Right renal cortex interstitium (tissue), 3 donors: ENCODE results near the gene CPNE6. TPM values are rescaled to one million over a fixed set of nuclear protein-coding genes. Genes with fewer than 3 reads are reported as not detected.

Experiments used
- DNase-seq, 3 donors: peaks; one replicate each; pipeline ENCODE4 v3.0.0-alpha.2; 2013; ENCODE audit warnings: low read depth in 3 of 3, low spot score in 2 of 3
- polyA plus RNA-seq, 3 donors: library from polyadenylated mRNA; unstranded; fragments of 120-200 nt; gene quantifications; one replicate each; pipeline ENCODE4 v1.2.1, GENCODE V29; 2013; ENCODE audit not compliant: insufficient read length in 3 of 3

The CPNE6 gene
- polyA plus RNA-seq, 3 donors: not detected

GRCh38 chr14:24054324-24054641 is 17.1 kb upstream of the CPNE6 start:
- no peak for DNase-seq

DNA sequence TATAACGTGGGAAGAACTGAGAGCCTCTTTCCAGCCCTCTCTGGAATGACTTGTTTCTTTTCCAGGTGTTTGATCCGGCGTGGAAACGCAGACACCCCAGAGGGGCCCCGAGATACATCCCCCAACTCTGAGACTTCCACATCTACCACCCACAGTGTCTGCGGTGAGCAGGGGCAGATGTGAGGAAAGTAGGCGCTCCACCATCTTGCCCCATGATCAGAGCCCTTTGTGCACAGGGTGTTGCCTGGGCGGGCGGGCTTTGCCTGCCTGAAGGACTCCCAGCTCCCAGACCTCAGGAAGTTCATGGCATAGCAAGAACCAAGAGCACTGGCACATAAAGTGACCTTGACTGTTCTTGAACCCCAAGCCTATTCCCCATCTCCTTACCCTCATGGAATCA is 16.7 kb upstream of the CPNE6 start:
- no peak for DNase-seq

DNA sequence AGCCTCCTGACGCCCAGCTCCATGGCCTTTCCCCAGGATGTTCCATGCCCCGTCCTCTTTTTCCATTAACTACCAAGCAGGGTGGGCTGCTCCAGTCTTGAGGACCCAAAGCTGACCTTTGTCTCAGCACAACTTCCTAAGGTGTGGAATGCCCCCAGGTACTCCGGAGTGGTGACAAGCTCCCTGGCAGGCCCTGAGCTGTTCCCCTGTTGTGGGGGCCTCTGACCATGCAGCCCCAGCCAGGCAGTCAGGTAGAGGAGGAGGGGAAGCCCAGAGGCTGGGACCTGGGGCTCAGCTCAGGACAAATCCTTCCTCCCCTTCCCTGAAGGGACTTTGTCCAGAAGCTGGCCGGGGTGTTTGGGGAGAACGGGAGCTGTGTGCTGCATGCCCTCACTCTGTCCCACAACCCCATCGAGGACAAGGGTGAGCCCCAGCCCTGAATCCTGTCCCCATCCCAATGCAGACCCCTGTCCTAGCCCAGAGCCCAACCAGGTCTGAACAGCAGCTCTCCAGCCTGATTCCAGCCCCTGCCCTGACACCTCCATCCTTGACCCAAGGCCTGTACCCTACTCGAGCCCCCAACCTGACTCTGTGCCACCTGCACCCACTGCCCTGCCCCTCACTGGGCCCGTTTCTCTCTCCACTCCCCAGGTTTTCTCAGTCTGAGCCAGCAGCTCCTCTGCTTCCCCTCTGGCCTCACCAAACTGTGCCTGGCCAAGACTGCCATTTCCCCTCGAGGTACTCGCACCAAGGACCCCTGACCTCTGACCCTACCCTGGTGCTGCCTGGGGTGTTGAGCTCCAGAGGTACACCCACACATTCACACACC is 15.2 kb upstream of the CPNE6 start:
- DNase-seq: no peak

DNA sequence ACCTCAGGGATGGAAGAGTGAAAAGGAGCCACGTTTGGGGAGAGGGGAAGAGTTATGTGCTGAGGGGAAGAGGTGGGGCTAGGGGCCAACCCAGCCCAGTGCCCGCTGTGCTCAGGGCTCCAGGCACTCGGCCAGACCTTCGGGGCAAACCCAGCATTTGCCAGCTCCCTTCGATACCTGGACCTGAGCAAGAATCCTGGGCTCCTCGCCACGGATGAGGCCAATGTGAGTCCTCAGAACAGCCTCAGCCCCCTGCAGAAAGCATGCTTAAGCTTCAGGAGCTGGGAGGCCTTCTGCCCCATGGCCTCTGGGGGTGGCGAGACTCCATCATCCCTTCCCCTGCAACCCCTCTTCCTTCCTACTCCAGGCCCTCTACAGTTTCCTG is 14.6 kb upstream of the CPNE6 start:
- DNase-seq: no peak

DNA sequence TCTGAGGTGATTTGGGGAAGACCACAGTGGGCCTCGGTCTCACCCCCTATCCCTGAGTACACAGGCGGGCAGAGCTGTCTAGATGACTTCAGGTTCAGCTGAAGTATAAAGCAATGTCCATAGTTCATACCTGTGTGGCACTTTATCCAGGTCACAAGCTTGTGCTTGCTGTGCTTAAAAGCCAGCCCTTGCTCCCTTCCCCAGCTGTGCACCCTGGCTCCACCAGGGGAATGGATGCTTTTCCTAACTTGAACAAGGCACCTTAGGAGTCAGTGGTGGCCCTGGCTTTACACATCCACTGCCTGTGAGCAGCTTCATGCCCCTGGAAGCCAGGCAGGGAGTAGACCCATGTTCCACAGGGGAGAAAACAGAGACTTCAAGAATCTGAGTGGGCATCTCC is 14.1 kb upstream of the CPNE6 start:
- DNase-seq: no peak

DNA sequence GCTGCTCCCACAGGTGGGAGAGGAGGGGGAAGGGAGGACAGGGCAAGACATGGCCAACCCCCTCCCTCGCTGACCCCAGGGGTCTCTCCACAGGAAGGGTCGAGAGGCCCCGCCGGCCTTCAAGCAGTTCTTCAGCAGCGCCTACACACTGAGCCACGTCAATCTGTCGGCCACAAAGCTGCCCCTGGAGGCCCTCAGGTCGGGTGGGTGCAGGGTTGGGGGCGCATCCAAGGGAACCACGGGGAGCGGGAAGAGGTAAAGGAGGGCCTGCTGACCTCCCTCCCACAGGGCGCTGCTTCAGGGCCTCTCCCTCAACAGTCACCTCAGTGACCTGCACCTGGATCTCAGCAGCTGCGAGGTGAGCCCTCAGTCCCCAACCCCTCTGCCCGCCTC is 13.5 kb upstream of the CPNE6 start:
- DNase-seq: no peak

- DNase-seq: peak in 1 of 3 donors; percentile 72
Measured at GRCh38 chr14:24058260-24058950, 13.0 kb upstream of the CPNE6 start.

DNA sequence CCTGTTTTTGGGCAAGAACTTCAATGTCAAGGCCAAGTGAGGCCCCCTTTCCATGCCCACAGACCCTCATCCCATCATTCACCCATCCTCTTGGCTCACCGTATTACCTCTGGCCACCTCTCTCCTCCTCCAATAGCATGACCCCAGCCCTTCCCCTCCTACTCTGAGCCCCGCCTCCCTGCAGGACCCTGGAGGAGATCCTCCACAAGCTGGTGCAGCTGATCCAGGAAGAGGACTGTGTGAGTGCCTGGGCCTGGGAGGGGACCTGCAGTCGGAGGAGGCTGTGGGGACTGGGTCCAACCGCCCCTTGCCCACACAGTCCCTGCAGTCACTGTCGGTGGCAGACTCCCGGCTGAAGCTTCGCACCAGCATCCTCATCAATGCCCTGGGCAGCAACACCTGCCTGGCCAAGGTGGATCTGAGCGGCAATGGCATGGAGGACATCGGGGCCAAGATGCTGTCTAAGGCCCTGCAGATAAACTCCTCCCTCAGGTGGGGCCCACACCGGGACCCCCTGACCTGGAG is 12.3 kb upstream of the CPNE6 start:
- no peak for DNase-seq

DNA sequence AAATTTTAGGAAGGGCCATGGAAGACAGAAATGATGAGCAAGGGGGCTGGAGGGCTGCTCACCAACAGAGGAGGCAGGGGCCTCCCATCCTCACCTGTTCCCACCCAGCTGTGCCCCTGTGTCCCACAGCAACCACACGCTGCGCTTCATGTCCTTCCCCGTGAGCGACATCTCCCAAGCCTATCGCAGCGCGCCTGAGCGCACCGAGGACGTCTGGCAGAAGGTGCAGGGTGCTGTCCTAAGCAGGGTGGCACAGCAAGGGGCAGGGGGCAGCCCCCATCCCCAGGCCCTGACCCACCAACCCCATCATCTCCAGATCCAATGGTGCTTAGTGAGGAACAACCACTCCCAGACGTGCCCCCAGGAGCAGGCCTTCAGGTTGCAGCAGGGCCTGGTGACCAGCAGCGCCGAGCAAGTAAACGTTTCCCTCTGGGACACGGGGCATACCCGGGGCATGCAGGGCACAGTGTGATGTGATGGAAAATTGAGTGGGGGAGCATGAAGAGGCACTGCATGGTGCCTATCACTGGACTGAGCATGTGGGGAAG is 11.4 kb upstream of the CPNE6 start:
- no peak for DNase-seq

DNA sequence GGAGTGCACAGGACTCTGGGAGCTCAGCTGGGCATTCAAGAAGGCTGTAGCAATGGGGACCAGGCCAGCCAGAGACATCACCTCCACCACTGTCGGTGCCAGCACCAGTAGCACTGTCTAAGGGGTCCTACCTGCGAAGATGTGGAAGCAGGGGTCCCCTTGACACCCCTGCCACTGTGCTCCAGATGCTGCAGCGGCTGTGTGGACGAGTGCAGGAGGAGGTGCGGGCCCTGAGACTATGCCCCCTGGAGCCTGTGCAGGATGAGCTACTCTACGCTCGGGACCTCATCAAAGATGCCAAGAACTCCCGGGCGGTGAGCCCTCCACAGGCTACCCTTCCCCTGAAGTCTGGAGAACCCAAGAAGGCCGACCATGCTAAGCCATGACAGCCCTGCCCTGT is 10.9 kb upstream of the CPNE6 start:
- no peak for DNase-seq

- no peak for DNase-seq
Measured at GRCh38 chr14:24060984-24061913, 10.1 kb upstream of the CPNE6 start.

DNA sequence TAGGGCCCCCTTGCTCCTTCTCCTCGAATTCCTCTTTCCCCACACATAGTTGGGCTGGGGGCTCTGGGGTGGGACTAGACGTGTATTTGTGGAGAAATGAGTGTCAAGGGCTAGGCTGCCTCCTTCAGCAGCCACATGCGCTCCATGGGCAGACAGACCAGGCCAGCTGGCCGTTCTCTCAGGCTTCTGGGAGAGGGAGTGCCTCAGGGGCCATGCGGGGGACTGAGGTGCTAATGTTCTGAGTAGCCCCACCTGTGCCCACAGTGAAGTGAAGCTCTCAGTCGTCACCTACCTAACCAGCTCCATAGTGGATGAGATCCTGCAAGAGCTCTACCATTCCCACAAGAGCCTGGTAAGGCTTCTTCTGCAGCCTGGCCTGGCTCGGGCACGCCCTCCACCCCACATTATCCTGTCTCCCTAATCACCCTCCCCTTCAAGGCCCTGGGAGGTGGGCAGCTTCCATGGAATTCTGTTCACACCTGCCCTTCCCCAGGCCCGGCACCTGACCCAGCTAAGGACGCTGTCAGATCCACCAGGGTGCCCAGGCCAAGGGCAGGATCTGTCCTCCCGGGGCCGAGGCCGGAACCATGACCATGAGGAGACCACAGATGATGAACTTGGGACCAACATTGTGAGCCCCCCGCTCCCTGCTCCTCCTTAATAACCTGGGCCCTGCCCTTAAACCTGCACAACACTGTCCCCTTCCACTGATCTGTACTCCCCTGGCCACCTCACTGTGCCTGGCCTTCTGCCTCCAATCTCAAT is 9.0 kb upstream of the CPNE6 start:
- DNase-seq: no peak

GRCh38 chr14:24063263-24063836 is 8.0 kb upstream of the CPNE6 start:
- DNase-seq: no peak

- no peak for DNase-seq
Measured at GRCh38 chr14:24064091-24064795, 7.1 kb upstream of the CPNE6 start.

DNA sequence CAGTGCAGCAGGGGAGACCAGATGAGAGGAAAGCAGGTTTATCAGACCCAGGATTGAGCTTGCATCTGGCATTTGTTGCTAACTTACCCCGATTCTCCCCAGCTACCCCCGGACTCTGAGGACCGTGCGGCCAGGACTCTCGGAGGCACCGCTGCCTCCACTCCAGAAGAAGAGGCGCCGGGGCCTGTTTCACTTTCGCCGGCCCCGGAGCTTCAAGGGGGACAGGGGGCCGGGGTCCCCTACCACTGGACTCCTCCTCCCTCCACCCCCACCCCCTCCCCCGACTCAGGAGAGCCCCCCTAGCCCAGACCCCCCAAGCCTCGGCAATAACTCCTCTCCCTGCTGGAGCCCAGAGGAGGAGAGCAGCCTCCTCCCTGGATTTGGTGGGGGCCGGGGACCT is 6.5 kb upstream of the CPNE6 start:
- DNase-seq: no peak

DNA sequence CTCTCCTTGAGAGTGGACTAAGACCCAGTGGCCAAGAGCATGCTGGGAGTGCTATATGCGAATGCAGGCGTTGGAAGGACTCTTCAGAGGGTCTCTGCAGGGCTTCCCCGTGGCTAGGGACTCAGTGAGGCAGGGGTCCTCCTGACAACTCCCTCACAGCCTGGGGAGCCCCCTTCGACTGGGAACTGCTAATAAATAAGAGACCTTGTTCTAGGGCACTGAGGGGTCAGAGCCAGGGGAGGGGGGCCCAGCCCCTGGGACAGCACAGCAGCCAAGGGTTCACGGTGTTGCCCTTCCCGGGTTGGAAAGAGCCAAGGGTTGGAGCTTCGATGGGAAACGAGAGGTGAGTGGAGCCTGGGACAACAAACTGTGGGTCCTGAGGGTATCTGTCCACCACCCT is 6.0 kb upstream of the CPNE6 start:
- DNase-seq: no peak

DNA sequence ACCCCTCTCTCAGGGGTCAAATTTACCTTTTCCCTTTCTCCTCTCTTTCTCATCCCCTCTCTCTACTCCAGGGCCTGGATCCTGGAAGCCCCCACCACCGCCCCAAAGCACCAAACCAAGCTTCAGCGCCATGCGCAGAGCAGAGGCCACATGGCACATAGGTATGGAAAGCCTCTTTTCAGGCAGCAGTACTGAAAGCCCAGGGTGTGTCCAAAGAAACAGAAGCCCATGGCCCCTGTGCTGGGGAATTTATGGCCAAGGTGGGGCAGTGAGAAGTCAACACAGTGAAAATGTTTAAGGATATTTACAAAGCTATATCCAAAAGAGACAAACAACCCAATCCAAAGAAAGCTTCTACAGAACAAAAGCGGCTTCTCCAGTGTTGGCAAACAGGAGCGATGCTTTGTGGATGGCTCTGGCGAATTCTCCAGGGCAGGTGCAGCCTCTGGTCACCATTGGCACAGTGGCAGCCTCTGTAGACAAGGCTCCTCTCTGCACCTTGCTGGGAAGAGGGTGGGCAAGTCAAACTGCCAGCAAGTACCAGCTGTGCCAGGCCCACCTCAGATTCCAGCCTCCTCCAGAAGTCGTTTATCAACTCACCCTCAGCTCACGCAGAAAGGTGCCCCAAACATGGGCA is 4.7 kb upstream of the CPNE6 start:
- no peak for DNase-seq

DNA sequence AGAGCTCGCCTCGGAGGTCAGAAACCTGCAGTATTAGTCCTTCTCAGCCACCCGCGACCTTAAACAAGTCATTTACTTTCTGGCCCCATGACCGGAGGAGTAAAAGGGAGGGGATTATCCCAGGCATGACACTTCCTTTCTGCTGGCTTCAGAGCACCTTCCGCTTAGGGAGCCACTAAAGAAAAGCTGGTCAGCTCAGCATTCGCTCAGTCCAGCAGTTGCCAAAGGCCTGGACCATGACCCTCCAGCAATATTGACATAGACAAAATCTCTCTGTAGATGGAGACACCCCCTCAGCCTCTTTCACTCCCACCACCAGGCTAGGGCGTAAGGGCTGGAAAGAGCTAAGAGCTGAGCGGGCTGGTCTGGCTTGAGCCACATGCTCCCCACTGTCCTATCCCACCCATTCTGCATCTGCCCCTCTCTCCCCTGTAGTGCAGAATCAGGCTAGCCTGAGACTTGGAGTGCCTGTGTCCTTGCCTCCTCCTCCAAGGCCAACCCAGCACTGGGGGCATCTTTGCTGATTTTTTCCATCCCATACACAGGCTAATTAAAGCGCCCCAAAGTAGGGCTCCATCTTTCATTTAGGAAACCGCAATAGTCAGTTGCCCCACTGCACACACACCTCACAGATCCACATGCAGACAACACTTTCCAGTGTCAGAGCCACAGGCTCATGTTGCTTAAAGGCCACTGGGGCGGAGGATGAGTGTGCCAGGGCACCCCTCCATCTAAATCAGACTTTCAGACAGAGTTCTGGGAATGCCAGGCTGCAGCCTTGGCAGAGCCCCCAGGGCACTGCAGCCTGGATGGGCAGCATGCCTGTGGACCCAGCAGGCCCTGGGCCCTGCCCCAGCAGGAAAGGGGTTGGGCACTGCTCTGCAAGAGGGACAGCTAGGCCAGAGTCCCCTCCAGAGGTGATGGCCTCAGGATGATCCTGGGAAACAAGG is 4.0 kb upstream of the CPNE6 start:
- no peak for DNase-seq
